Hepatic stellate cell (primary cell): ENCODE data around the gene ERFE.
"Not testable (repeated sequence)": the region's sequence is repeated elsewhere in the genome, so short reads cannot be mapped to it uniquely, and the experiment has no call there.

Source experiments
- DNase-seq: peaks from one replicate; pipeline ENCODE4 v3.0.0; 2011; ENCODE audit warnings: low spot score

Gene ERFE

GRCh38 chr2:238169708-238170251 is 11.0 kb downstream of the ERFE start:
- DNase-seq: peak; percentile 97

GRCh38 chr2:238170386-238171071 is 11.8 kb downstream of the ERFE start:
- no peak for DNase-seq

- not testable (repeated sequence) for DNase-seq
These were observed 12.3 kb downstream of the ERFE start for GRCh38 chr2:238171072-238171431.

- no peak for DNase-seq
These were observed 12.9 kb downstream of the ERFE start for GRCh38 chr2:238171575-238172187.

- no peak for DNase-seq
These were observed 13.7 kb downstream of the ERFE start for GRCh38 chr2:238172439-238172838.

- DNase-seq: no peak
These were observed 14.9 kb downstream of the ERFE start for GRCh38 chr2:238173692-238174091.

GRCh38 chr2:238174291-238174690 is 15.5 kb downstream of the ERFE start:
- no peak for DNase-seq

GRCh38 chr2:238174701-238175100 is 15.9 kb downstream of the ERFE start:
- DNase-seq: no peak

GRCh38 chr2:238176613-238177012 is 17.8 kb downstream of the ERFE start:
- no peak for DNase-seq

- no peak for DNase-seq
These were observed 21.8 kb downstream of the ERFE start for GRCh38 chr2:238180554-238180953.

- no peak for DNase-seq
These were observed 23.6 kb downstream of the ERFE start for GRCh38 chr2:238182362-238182761.

- DNase-seq: no peak
These were observed 25.1 kb downstream of the ERFE start for GRCh38 chr2:238183821-238184220.

- no peak for DNase-seq
These were observed 29.1 kb downstream of the ERFE start for GRCh38 chr2:238187618-238188548.

- DNase-seq: no peak
These were observed 31.7 kb downstream of the ERFE start for GRCh38 chr2:238190445-238190844.

- peak; percentile 51 for DNase-seq
These were observed 43.7 kb downstream of the ERFE start for GRCh38 chr2:238202326-238203093.

- peak; percentile 99 for DNase-seq
These were observed 44.6 kb downstream of the ERFE start, which contains the start of gene ILKAP for GRCh38 chr2:238203094-238203972. Gene ILKAP (minus strand): TSS chr2:238203695. CDS start chr2:238203553, 142 bp downstream.

- DNase-seq: no peak
These were observed 45.4 kb downstream of the ERFE start for GRCh38 chr2:238203973-238204683.

- DNase-seq: no peak
These were observed 48.2 kb downstream of the ERFE start for GRCh38 chr2:238207006-238207405.

GRCh38 chr2:238216651-238217184 is 57.9 kb downstream of the ERFE start:
- no peak for DNase-seq
